ENCODE results near the gene ABCA2. TPM values are rescaled to one million over a fixed set of nuclear protein-coding genes. Genes with fewer than 3 reads are reported as not detected.

Gene ABCA2
- total RNA-seq, 1 experiment from 2014 or later = 22.6 TPM

- Histone ChIP-seq H3K9me3 (no peaks in the 10 kb centered on the region), H3K4me1 (no peaks in the 10 kb centered on the region), H3K4me3 (ENCODE audit: low read depth, low read length) (no peak overlapping the region), H3K36me3 (ENCODE audit: control insufficient read depth, insufficient read depth, low read length) (no peaks in the 10 kb centered on the region; the same call in 1 of the 2 replicates), H3K27me3 (replicated peaks; ENCODE audit: control insufficient read depth, insufficient read depth, low read length) (no peaks in the 10 kb centered on the region)
- ChIA-PET POLR2A (no interaction called here), CTCF (no interaction called here)
- H3K36me3 Mint-ChIP-seq (ENCODE audit: insufficient read depth, unreplicated experiment) = peaks cover 6% of the 10 kb centered on the region
- intact Hi-C loops (cut with micrococcal nuclease; ENCODE audit: unreplicated experiment) = no loop called here
- no peak overlapping the region for H3K4me3 Mint-ChIP-seq (ENCODE audit: unreplicated experiment)
- no TSS peak for BruUV-seq (replicated peaks)
- no peak for TF ChIP-seq CTCF (IDR thresholded peaks at IDR 0.05; ENCODE audit: insufficient read depth in 1 of 2, low read depth in 1 of 2, low read length in 1 of 2, severe bottlenecking in 1 of 2, unreplicated experiment in 1 of 2)
- no peaks in the 10 kb centered on the region for H3K27me3 Mint-ChIP-seq (ENCODE audit: insufficient read depth, unreplicated experiment)
- H3K9me3 Mint-ChIP-seq (ENCODE audit: unreplicated experiment) = no peaks in the 10 kb centered on the region
- no peaks in the 10 kb centered on the region for H3K4me1 Mint-ChIP-seq (ENCODE audit: low read depth, unreplicated experiment)
- H3K27ac Mint-ChIP-seq (ENCODE audit: unreplicated experiment) = no peak overlapping the region
- no peak for DNase-seq
These were observed 12.5 kb downstream of the ABCA2 start for GRCh38 chr9:137015540-137015930.

- Mint-ChIP-seq H3K9me3 (ENCODE audit: unreplicated experiment) (no peaks in the 10 kb centered on the region), H3K36me3 (ENCODE audit: insufficient read depth, unreplicated experiment) (peaks cover 5% of the 10 kb centered on the region), H3K4me1 (ENCODE audit: low read depth, unreplicated experiment) (no peaks in the 10 kb centered on the region), H3K27ac (ENCODE audit: unreplicated experiment) (no peak overlapping the region), H3K4me3 (ENCODE audit: unreplicated experiment) (no peak overlapping the region), H3K27me3 (ENCODE audit: insufficient read depth, unreplicated experiment) (no peaks in the 10 kb centered on the region)
- POLR2A ChIA-PET = no interaction called here
- Histone ChIP-seq H3K27me3 (replicated peaks; ENCODE audit: control insufficient read depth, insufficient read depth, low read length) (no peaks in the 10 kb centered on the region), H3K9me3 (no peaks in the 10 kb centered on the region), H3K36me3 (ENCODE audit: control insufficient read depth, insufficient read depth, low read length) (no peaks in the 10 kb centered on the region; the same call in 1 of the 2 replicates), H3K4me3 (ENCODE audit: low read depth, low read length) (no peak overlapping the region), H3K4me1 (no peaks in the 10 kb centered on the region)
- DNase-seq = no peak
- CTCF ChIA-PET = no interaction called here
- no peak for TF ChIP-seq CTCF (IDR thresholded peaks at IDR 0.05; ENCODE audit: insufficient read depth in 1 of 2, low read depth in 1 of 2, low read length in 1 of 2, severe bottlenecking in 1 of 2, unreplicated experiment in 1 of 2)
- BruUV-seq (replicated peaks) = no TSS peak
- intact Hi-C loops (cut with micrococcal nuclease; ENCODE audit: unreplicated experiment) = no loop called here
These were observed 13.1 kb downstream of the ABCA2 start for GRCh38 chr9:137014776-137015539.

GRCh38 chr9:137014166-137014565 lies 13.9 kb downstream of the ABCA2 start:
- intact Hi-C loops (cut with micrococcal nuclease; ENCODE audit: unreplicated experiment) = no loop called here
- Histone ChIP-seq H3K4me3 (ENCODE audit: low read depth, low read length) (no peak overlapping the region), H3K9me3 (no peaks in the 10 kb centered on the region), H3K27me3 (replicated peaks; ENCODE audit: control insufficient read depth, insufficient read depth, low read length) (no peaks in the 10 kb centered on the region), H3K36me3 (ENCODE audit: control insufficient read depth, insufficient read depth, low read length) (no peaks in the 10 kb centered on the region; the same call in 1 of the 2 replicates), H3K4me1 (no peaks in the 10 kb centered on the region)
- Mint-ChIP-seq H3K27ac (ENCODE audit: unreplicated experiment) (no peak overlapping the region), H3K4me3 (ENCODE audit: unreplicated experiment) (no peak overlapping the region), H3K4me1 (ENCODE audit: low read depth, unreplicated experiment) (no peaks in the 10 kb centered on the region), H3K9me3 (ENCODE audit: unreplicated experiment) (no peaks in the 10 kb centered on the region), H3K27me3 (ENCODE audit: insufficient read depth, unreplicated experiment) (no peaks in the 10 kb centered on the region), H3K36me3 (ENCODE audit: insufficient read depth, unreplicated experiment) (no peaks in the 10 kb centered on the region)
- CTCF ChIA-PET = no interaction called here
- no peak for TF ChIP-seq CTCF (IDR thresholded peaks at IDR 0.05; ENCODE audit: insufficient read depth in 1 of 2, low read depth in 1 of 2, low read length in 1 of 2, severe bottlenecking in 1 of 2, unreplicated experiment in 1 of 2)
- no peak for DNase-seq
- no TSS peak for BruUV-seq (replicated peaks)
- POLR2A ChIA-PET = no interaction called here

Data from Caco-2 (cell line).